Measurements from ENCODE around the gene FER. TPM values are rescaled to one million over a fixed set of nuclear protein-coding genes. Genes with fewer than 3 reads are reported as not detected.
A peak's percentile ranks its signal among the peaks of the same experiment; 100 is the strongest.

The FER gene
- total and polyA plus RNA-seq, 10 of the 15 experiments (the other 5 are each of a cell fraction or from before 2014, with no cell fraction given) = 4.4 to 19.1 (median 9.6) TPM

GRCh38 chr5:109155625-109156024 is 407.9 kb downstream of the FER start (continued):
- TF ChIP-seq KLF5 (IDR thresholded peaks at IDR 0.05; ENCODE audit: partially characterized antibody) (no peak), KAT2A (conservative IDR thresholded peaks at IDR 0.05; ENCODE audit: control insufficient read depth, low read depth, low read length) (no peak), NFXL1 (IDR thresholded peaks at IDR 0.05; ENCODE audit: borderline replicate concordance) (no peak), ZNF592 (IDR thresholded peaks at IDR 0.05) (no peak), CREB1 (IDR thresholded peaks at IDR 0.05; ENCODE audit: low read depth) (0 out of 2 replicates have a peak, but pooled peaks have one; percentile 27), PRDM15 (CRISPR knock-in tag; IDR thresholded peaks at IDR 0.05) (no peak), NKRF (conservative IDR thresholded peaks at IDR 0.05) (no peak), POU2F2 (IDR thresholded peaks at IDR 0.05; ENCODE audit: borderline replicate concordance, low read depth, low read length) (no peak), SUZ12 (IDR thresholded peaks at IDR 0.05; ENCODE audit: unreplicated experiment) (no peak), SMARCA5 (IDR thresholded peaks at IDR 0.05) (no peak), RUNX3 (IDR thresholded peaks at IDR 0.05; ENCODE audit: low read length) (peak; percentile 66), ZZZ3 (IDR thresholded peaks at IDR 0.05; ENCODE audit: control insufficient read depth, insufficient read length, low read depth) (no peak)
